Motor neuron (in vitro differentiated cells): Measurements from ENCODE around the gene POLR3C. TPM values are rescaled to one million over a fixed set of nuclear protein-coding genes. Genes with fewer than 3 reads are reported as not detected.
"Not testable (repeated sequence)": the region's sequence is repeated elsewhere in the genome, so short reads cannot be mapped to it uniquely, and the experiment has no call there.

Experiments used
- ATAC-seq, 8 experiments: fragments of 200-7000 bp; cut with Tn5 transposase; replicated peaks in 6 of 8; 2 replicates each; pipeline ENCODE4 v1.8.0; 2021; ENCODE audit warnings: mild to moderate bottlenecking in 8 of 8, moderate library complexity in 8 of 8
- H3K27ac ChIP-seq, 2 donors: fragments of 250-450 bp; sonication (Bioruptor Pico); 2 replicates each; pipeline ENCODE4 v1.9.0; 2021; ENCODE audit warnings: antibody characterized with exemption in 2 of 2, mild to moderate bottlenecking in 2 of 2, moderate library complexity in 1 of 2
- H3K4me1 ChIP-seq, 2 donors: fragments of 250-450 bp; sonication (Bioruptor Pico); replicated peaks in 1 of 2; 2 replicates each; pipeline ENCODE4 v1.6.1; 2021; ENCODE audit warnings: antibody characterized with exemption in 2 of 2, mild to moderate bottlenecking in 2 of 2, moderate library complexity in 1 of 2
- H3K4me3 ChIP-seq, 5 donors: fragments of 250-450 bp; sonication (Bioruptor Pico); 2 replicates each; pipeline ENCODE4 v1.9.0; 2021; ENCODE audit warnings: antibody characterized with exemption in 5 of 5, mild to moderate bottlenecking in 5 of 5, moderate library complexity in 4 of 5
- WGBS, 10 experiments: fragments of 450-650 bp; shearing (Covaris generic); methylation state at CpG; one replicate each; pipeline ENCODE4 v1.0.0; 2022; 5-methylcytosine and 5-hydroxymethylcytosine counted together
- in situ Hi-C, 9 experiments: fragments of 400-800 bp; cut with MboI; loops; one replicate each; pipeline ENCODE4 v1.15.0; 2021; ENCODE audit warnings: low sequenced_read_pairs in 9 of 9, low pct_unique_long_range_greater_than_20kb in 2 of 9; ENCODE audit not compliant: unreplicated experiment in 9 of 9
- total RNA-seq, 8 experiments: library from RNA; unstranded; fragments of 300-600 nt; gene quantifications; 2 replicates each; pipeline versions ENCODE4 v1.2.3 to v1.2.4, GENCODE V29; 2022

Gene POLR3C, protein sequence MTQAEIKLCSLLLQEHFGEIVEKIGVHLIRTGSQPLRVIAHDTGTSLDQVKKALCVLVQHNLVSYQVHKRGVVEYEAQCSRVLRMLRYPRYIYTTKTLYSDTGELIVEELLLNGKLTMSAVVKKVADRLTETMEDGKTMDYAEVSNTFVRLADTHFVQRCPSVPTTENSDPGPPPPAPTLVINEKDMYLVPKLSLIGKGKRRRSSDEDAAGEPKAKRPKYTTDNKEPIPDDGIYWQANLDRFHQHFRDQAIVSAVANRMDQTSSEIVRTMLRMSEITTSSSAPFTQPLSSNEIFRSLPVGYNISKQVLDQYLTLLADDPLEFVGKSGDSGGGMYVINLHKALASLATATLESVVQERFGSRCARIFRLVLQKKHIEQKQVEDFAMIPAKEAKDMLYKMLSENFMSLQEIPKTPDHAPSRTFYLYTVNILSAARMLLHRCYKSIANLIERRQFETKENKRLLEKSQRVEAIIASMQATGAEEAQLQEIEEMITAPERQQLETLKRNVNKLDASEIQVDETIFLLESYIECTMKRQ
- 10 to 100 TPM; 26.7 to 54.6 (median 32.0) TPM for total RNA-seq

DNA sequence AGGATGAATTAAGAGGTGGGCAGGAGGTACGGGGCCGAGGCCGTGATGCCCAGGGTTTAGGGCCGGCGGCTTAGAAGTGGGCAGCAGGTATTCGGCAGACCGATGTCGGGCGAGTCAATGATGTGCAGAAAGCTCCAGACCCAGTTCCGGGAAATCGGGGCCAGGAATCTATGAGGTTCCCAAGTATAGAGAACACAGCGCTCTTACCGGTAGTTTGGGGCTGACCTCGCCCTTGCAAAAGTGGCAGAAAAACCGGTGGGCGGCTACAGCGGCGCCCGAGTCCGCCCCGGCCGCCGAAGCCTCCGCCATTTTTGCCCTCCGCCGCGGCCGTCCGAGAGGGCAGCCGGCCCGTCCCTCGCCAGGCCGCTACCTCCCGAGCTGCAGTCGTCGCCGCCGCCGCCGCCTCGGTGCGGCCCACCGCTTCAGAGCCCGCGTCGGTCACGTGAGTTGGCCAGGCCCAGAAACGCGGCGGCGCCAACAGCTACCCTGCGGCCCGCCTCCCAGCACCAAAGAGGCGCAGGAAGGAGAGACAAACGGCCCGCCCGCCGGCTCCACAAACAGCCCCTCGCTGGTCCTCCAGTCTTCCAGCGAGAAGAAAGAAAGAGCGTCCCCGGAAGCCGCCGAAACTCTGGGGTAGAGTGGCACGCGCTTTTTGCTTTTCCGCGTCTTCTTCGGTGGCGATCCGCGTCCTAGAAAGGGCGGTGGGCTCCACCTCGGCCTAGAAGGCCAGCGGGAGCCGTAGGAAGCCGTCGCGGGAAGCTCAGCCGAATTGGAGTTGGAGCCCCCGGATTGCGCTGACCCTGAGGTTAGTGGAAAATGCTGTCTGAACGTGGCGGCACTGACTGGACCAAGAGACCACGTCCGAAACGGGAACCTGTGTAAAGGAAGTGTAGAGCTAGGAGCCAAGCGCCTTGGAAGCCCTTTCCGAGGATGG lies at the start of gene POLR3C, which contains the start of gene RNF115:
Gene POLR3C (plus strand): TSS at position 636 of the 934 bp plus-strand sequence. CDS start 1,577 bp downstream, outside the sequence.
Gene RNF115 (minus strand): TSS at position 531 of the 934 bp plus-strand sequence. CDS start 222 bp downstream, at position 309.
- Histone ChIP-seq H3K4me1 (peaks cover 4 to 12% of the 10 kb centered on the region in 2 donors), H3K4me3 (peak within 1 kb of the TSS; percentile 56 to 97 (median 63)), H3K27ac (peak within 1 kb of the TSS; percentile 67 to 89)
- peak; percentile 88 to 96 (median 96) for ATAC-seq
- in situ Hi-C loops, result no loop called here
- WGBS, 10 experiments, result 0 to 4% (median 1%) methylated on average over 1 to 42 of the region's 89 CpGs; no CpG with 5 or more reads in 4 of the 10 experiments

DNA sequence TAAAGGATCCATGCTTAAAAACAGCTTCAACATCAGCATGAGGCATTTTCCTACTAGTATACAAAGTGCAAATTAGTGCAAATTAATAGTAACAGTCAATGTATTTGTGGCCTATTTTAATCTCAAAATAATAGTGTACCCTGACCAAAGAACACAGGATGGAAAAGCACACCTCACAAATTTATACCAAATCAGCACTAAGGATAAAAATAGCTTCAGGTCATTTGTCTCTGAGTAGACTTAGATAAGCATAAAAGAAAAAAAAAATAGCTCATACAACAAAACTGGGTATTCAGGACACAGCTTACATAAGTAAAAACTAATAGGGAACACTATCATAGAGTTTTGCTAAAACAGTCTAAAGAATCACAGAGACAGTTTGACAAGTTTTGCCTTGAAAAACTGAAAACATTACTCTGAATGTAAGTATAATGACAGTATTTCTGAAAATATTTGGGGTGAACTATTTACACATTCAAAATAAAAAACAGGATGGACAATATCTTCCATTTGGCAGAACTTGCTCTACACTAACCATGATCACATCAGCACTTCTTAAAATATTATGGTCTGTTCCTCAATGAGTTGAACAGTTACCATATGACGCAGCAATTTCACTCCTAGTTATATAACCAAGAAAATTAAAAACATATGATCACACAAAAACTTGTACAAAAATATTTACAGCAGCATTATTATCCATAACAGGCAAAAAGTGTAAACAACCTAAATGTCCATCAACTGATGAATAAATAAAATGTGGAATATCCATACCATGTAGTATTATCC lies 46.4 kb upstream of the POLR3C start:
- in situ Hi-C loops, result no loop called here
- 57 to 100% (median 93%) methylated on average over 1 of the region's 1 CpG for WGBS, 10 experiments
- peaks cover 0 to 2% of the 10 kb centered on the region in 2 donors for H3K4me1 ChIP-seq
- H3K27ac ChIP-seq, result no peak overlapping the region
- ATAC-seq, result peak in 1 of 8 experiments; percentile 36
- H3K4me3 ChIP-seq, result no peak overlapping the region

DNA sequence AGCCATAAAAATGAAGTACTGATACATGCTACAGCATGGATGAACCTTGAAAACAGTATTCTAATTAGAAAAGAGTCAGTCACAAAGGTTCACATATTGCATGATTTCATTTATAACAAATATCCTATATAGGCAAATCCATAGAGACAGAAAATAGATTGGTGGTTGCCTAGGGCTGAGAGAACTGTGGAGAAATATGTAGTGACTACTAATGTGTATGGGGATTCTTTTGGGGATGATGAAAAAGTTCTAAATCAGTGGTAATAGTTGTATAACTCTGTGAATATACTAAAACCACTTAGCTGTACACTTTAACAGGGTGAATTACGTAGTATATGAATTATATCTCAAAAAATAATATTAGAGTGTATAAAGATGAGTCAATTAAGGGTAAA lies 45.9 kb upstream of the POLR3C start:
- no peak for ATAC-seq
- in situ Hi-C loops, result no loop called here
- peaks cover 0 to 2% of the 10 kb centered on the region in 2 donors for H3K4me1 ChIP-seq
- WGBS, 10 experiments, result 75 to 100% (median 93%) methylated on average over 1 of the region's 1 CpG; no CpG with 5 or more reads in 3 of the 10 experiments
- H3K4me3 ChIP-seq, result no peak overlapping the region
- no peak overlapping the region for H3K27ac ChIP-seq

DNA sequence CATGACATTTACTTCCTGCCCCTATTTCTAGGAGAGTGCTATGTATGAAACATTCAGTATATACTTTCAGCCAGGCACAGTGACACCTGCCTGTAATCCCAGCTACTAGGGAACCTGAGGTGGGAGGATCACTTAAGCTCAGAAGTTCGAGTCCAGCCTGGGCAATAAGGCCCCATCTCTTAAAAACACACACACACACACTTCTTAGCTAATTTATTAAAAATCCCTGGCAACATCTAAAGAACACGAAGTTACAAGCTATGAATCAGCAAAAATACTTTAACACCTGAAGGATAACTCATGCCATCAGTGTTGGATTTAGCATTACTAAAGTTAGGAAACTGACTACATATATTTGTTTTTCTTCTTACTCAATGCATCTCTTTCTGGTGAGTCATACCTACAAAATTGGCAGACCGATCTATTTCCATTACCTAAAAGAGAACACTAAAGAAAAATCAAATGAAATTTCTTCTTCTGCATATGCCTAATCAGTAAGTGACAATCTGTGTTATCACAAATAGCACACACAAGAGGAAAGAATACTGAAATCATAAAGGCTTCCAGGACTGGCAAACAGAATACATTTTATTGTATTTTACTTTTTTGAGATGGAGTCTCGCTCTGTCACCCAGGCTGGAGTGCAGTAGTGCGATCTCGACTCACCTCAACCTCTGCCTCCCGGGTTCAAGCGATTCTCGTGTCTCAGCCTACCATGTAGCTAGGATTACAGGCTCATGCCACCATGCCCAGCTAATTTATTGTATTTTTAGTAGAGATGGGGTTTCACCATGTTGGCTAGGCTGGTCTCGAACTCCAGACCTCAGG lies 41.5 kb upstream of the POLR3C start:
- Histone ChIP-seq H3K27ac (no peak overlapping the region), H3K4me1 (peaks cover 0 to 2% of the 10 kb centered on the region in 2 donors), H3K4me3 (no peak overlapping the region)
- 38 to 98% (median 85%) methylated on average over 1 to 9 of the region's 10 CpGs for WGBS, 10 experiments
- ATAC-seq, result peak in 2 of 8 experiments; percentile 70 to 75
- in situ Hi-C loops, result no loop called here

DNA sequence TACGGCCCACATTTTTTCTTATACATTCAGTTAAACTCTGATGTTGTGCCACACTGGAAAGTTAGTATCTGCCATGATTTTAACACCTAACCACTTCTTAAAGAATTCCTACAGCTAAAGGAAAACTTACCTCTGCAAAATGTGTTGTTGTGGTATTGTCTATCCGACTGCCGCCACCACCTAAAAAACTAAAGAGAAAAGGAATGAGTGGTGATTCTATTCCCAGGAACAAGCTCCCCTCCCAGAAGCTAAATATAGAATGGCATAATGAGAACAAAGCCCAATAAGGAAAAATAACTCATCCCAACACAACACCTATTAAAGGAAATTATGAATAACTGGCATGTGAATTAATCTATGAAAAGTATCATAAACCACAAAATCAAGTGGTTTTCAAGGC lies 39.6 kb upstream of the POLR3C start:
- Histone ChIP-seq H3K4me3 (no peak overlapping the region), H3K27ac (no peak overlapping the region), H3K4me1 (no peaks in the 10 kb centered on the region)
- 81 to 100% (median 100%) methylated on average over 1 to 3 of the region's 3 CpGs; no CpG with 5 or more reads in 1 of the 10 experiments for WGBS, 10 experiments
- in situ Hi-C loops, result no loop called here
- ATAC-seq, result no peak

DNA sequence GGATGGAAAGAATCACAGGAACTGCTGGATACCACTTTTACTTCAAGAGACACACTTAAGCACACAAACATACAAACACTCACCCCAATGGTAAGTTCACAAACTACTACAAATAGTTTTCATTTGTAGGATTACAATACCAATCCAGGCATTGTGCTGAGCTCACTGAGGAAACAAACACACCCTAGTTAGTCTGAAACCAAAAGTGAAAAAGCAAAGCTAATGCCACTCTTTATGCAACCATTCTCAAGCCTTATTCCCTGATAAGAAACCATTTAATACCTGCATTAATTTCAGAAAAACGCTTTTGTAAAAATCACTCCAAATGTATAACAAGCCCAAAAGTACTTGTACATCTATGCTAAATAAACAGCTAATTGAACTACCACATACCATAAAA lies 38.5 kb upstream of the POLR3C start:
- in situ Hi-C loops, result no loop called here
- H3K27ac ChIP-seq, result no peak overlapping the region
- no peaks in the 10 kb centered on the region for H3K4me1 ChIP-seq
- WGBS, 10 experiments, result 67 to 100% (median 78%) methylated on average over 1 of the region's 1 CpG; no CpG with 5 or more reads in 2 of the 10 experiments
- peak in 2 of 8 experiments; percentile 60 to 69 for ATAC-seq
- H3K4me3 ChIP-seq, result no peak overlapping the region

DNA sequence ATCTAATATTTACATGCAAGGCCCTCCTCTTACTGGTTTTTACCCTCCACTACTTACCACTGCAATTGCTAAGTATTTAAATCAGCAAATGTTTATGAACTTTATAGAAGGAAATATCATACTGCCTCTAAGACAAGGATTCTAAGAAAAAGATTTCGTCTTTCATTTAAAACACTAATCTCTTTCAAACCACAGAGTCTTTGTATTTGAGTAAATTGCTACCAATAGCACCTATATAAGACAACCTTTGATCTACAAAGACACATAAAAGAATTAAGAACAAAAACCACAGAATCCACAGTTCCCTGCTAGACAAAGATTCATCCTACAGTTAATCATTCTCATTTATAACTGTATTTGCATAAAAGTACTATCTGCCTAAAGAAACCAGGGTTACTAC lies 37.7 kb upstream of the POLR3C start:
- in situ Hi-C loops, result no loop called here
- Histone ChIP-seq H3K4me3 (no peak overlapping the region), H3K27ac (no peak overlapping the region), H3K4me1 (no peaks in the 10 kb centered on the region)
- WGBS, 10 experiments, result 0 to 43% methylated on average over 1 of the region's 1 CpG; no CpG with 5 or more reads in 8 of the 10 experiments
- ATAC-seq, result no peak

DNA sequence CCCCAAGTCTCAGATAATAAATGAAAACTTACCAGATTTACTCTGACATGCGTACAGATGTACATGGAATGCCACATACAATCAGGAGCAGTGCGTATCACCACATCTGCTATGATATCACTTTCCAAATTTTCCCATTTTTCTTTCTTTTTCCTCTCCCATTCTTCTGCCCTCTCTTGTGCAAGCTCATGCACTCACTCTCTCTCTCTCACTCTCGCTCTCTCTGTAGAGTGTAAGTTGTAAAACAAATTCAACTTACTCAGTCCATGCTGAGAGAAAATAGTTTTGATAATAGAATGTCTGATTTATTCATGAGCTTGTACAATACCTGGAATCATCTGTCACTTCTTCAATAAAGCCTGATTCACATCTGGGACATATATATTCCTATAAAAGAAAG lies 35.4 kb upstream of the POLR3C start:
- in situ Hi-C loops, result no loop called here
- no peak for ATAC-seq
- Histone ChIP-seq H3K27ac (no peak overlapping the region), H3K4me3 (no peak overlapping the region), H3K4me1 (no peaks in the 10 kb centered on the region)
- WGBS, 10 experiments, result 92 to 100% (median 100%) methylated on average over 1 to 3 of the region's 3 CpGs

DNA sequence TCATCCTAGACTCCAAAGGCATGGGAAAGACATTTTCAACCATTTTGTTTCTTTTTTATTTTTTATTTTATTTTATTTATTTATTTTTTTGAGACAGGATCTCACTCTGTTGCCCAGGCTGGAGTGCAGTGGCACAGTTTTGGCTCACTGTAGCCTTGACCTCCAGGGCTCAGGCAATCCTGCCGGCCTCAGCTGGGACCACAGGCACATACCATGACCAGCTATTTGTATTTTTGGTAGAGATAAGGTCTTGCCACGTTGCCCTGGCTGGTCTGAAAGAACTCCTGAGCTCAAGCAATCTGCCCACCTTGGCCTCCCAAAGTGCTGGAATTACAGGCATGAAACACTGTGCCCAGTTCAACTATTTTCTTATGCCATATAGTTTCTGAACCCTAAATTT lies 32.1 kb upstream of the POLR3C start:
- ATAC-seq, H3K4me3 ChIP-seq, H3K27ac ChIP-seq, H3K4me1 ChIP-seq, in situ Hi-C loops: not testable (repeated sequence)
- WGBS, 10 experiments, result 63 to 100% (median 92%) methylated on average over 1 to 2 of the region's 2 CpGs; no CpG with 5 or more reads in 1 of the 10 experiments

DNA sequence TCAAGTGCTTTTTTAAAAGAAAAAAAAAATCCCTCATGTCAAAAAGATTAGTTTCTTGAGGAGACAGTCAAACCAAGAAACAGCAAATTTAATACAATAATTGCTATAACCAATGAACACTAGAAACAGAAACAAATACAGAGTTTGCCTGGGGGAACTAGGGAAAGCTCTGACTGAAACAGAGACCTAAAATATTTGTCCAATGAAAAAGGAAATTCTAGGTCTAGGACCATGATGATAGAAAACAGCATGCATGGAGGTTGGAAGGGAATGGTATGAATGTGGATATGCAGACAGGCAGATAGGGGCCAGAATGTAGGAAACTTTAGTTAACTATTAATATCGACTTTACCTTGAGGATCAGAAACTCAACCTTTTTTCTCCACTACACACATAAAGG lies 31.5 kb upstream of the POLR3C start:
- no peak overlapping the region for H3K4me3 ChIP-seq
- H3K27ac ChIP-seq, result no peak overlapping the region
- WGBS, 10 experiments, result 75 to 100% (median 90%) methylated on average over 1 of the region's 1 CpG; no CpG with 5 or more reads in 3 of the 10 experiments
- no peaks in the 10 kb centered on the region for H3K4me1 ChIP-seq
- in situ Hi-C loops, result no loop called here
- no peak for ATAC-seq

DNA sequence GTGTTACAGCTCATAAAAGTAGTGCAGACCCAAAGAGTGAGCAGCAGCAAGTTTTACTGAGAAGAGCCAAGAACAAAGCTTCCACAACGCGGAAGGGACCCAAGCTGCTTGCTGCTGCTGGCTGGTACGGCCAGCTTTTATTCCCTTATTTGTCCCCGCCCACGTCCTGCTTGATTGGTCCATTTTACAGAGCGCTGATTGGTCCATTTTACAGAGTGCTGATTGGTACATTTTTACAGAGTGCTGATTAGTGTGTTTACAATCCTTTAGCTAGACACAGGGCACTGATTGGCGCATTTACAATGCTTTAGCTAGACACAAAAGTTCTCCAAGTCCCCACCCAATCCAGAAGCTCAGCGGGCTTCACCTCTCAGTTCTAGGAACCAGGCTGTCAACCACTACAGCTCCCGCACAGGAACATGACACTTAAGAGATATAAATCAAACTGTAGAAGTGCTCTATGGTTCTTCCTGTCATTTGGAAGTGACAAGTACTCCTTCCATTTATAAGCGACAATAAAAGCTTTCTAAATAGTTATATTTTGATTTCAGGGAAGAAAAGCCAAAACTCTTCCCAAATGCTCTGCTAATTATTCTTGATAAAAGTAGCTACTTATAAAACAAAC lies 28.6 kb upstream of the POLR3C start:
- WGBS, 10 experiments, result 91 to 98% (median 94%) methylated on average over 3 to 10 of the region's 10 CpGs; no CpG with 5 or more reads in 1 of the 10 experiments
- no peak for ATAC-seq

More for the DNA sequence above, 28.6 kb upstream of the POLR3C start:
- H3K4me3 ChIP-seq, result no peak overlapping the region
- in situ Hi-C loops, result no loop called here
- H3K27ac ChIP-seq, result no peak overlapping the region
- H3K4me1 ChIP-seq, result no peaks in the 10 kb centered on the region
